Gastroesophageal sphincter (tissue), 4 donors: ENCODE measurements around the gene KRTAP10-2. TPM values are rescaled to one million over a fixed set of nuclear protein-coding genes. Genes with fewer than 3 reads are reported as not detected.

ENCODE experiments used
- ATAC-seq: fragments of 150-250 bp; one replicate; pipeline ENCODE4 v1.9.1; 2016; ENCODE audit warnings: mild to moderate bottlenecking, moderate library complexity
- H3K27ac ChIP-seq, 4 donors: fragments of 200-600 bp; sonication (generic) in 3 of 4; 1 replicate in 3 of 4; 2 replicates in 1 of 4; pipeline ENCODE4 v1.5.1; 2016 to 2019
- H3K27me3 ChIP-seq: fragments of 200-600 bp; sonication (generic); one replicate; pipeline ENCODE4 v1.5.1; 2019
- H3K36me3 ChIP-seq, 2 donors: fragments of 200-600 bp; sonication (generic); one replicate each; pipeline ENCODE4 v1.5.1; 2019; ENCODE audit warnings: control low read depth in 1 of 2
- H3K4me1 ChIP-seq, 3 donors: fragments of 200-600 bp; sonication (generic); 1 replicate in 2 of 3; 2 replicates in 1 of 3; pipeline ENCODE4 v1.5.1; 2016 to 2019; ENCODE audit warnings: control low read depth in 2 of 3
- H3K4me3 ChIP-seq, 2 donors: fragments of 200-600 bp; sonication (generic); one replicate each; pipeline ENCODE4 v1.5.1; 2019; ENCODE audit warnings: mild to moderate bottlenecking in 1 of 2, moderate library complexity in 1 of 2
- H3K9me3 ChIP-seq, 3 donors: fragments of 200-600 bp; sonication (generic); one replicate each; pipeline ENCODE4 v1.5.1; 2017 to 2019; ENCODE audit warnings: control low read depth in 2 of 3
- CTCF ChIP-seq, 4 experiments: fragments of 200-600 bp in 2 of 4; fragments of 450-650 bp in 2 of 4; sonication (generic) in 1 of 4; IDR thresholded peaks; one replicate each; pipeline ENCODE4 v1.5.1; 2017 to 2019; ENCODE audit warnings: antibody characterized with exemption in 4 of 4, mild to moderate bottlenecking in 2 of 4, moderate library complexity in 2 of 4
- EP300 ChIP-seq: sonication (generic); formaldehyde crosslinking; IDR thresholded peaks from one replicate; pipeline ENCODE4 v1.6.1; 2017; ENCODE audit warnings: antibody characterized with exemption, mild to moderate bottlenecking
- POLR2A ChIP-seq, 2 donors: fragments of 450-650 bp; IDR thresholded peaks; one replicate each; pipeline ENCODE4 v1.6.1; 2017; ENCODE audit warnings: antibody characterized with exemption in 2 of 2, mild to moderate bottlenecking in 2 of 2, moderate library complexity in 1 of 2
- POLR2AphosphoS5 ChIP-seq: sonication (generic); formaldehyde crosslinking; IDR thresholded peaks from one replicate; pipeline ENCODE4 v1.6.1; 2017; ENCODE audit warnings: antibody characterized with exemption
- WGBS, 2 donors: methylation state at CpG; one replicate each; pipeline ENCODE4 v1.1.5; 2018; ENCODE audit warnings: low coverage in 1 of 2; 5-methylcytosine and 5-hydroxymethylcytosine counted together
- total RNA-seq, 4 donors: library from RNA; depleted of rRNA; stranded (reverse); fragments of >200 nt; gene quantifications; one replicate each; pipeline ENCODE4 v1.1.0, GENCODE V29; 2016

KRTAP10-2 gene
- total RNA-seq, 4 donors from 2014 or later = not detected

- 75 to 80% methylated on average over 5 to 9 of the region's 11 CpGs for WGBS, 2 donors
- H3K27ac ChIP-seq = no peak overlapping the region
- no peak overlapping the region for H3K4me3 ChIP-seq
- H3K4me1 ChIP-seq = no peaks in the 10 kb centered on the region
- peaks cover 17% of the 10 kb centered on the region for H3K27me3 ChIP-seq
- no peak for TF ChIP-seq POLR2AphosphoS5
- no peak for TF ChIP-seq POLR2A (IDR thresholded peaks at IDR 0.05)
- no peak for TF ChIP-seq CTCF (IDR thresholded peaks at IDR 0.05)
- no peak for TF ChIP-seq EP300
- no peaks in the 10 kb centered on the region for H3K36me3 ChIP-seq
- H3K9me3 ChIP-seq = peaks cover 0 to 25% (median 0%) of the 10 kb centered on the region in 3 donors
- no peak for ATAC-seq
These were observed 10.5 kb downstream of the KRTAP10-2 start for GRCh38 chr21:44540741-44541288.

DNA sequence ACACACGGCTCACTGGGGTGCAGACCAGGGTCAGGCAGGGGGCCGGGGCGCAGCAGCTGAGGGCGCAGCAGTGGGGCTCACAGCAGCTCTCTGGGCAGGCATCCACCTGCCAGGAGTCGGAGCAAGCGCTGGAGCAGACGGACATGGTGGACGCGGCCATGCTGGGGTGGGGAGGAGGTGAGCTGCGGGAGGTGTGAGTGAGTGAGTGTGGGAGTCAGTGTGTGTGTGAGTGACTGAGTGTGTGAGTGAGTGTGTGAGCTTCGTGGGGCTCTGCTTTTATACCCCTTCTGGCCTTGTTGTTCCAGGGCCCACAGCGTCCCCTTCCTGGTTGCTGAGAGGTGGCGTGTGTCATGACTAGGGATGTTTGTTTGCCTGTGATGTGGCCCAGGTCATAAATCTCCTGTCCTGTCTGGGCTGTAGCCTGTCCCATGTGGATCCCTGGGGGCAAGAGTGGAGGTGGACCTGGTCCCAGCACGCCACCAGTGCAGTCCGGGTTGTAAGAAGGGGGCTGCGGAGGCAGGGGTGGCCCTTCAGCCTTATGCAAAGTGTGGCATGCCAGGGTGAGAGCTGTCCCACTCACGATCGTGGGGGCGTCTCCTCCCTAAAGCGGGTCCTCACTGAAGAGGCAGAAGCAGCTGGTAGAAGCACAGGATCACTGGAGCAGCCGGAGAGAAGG is 11.2 kb downstream of the KRTAP10-2 start, which contains the start of gene KRTAP10-1:
TSS of gene KRTAP10-1 (minus strand) at position 205 of the 676 bp plus-strand sequence. CDS start at position 160, 45 bp downstream.
- Histone ChIP-seq H3K27ac (no peak within 1 kb of the TSS), H3K4me1 (no peaks in the 10 kb centered on the region), H3K27me3 (peaks cover 17% of the 10 kb centered on the region), H3K36me3 (no peaks in the 10 kb centered on the region), H3K9me3 (peaks cover 0 to 23% (median 0%) of the 10 kb centered on the region in 3 donors), H3K4me3 (no peak within 1 kb of the TSS)
- no peak for TF ChIP-seq POLR2A (IDR thresholded peaks at IDR 0.05)
- no peak for TF ChIP-seq EP300
- ATAC-seq = no peak
- 54 to 63% methylated on average over 8 to 18 of the region's 21 CpGs for WGBS, 2 donors

GRCh38 chr21:44539046-44539445 is 12.3 kb downstream of the KRTAP10-2 start:
- TF ChIP-seq EP300 (no peak), POLR2AphosphoS5 (no peak)
- no peak for ATAC-seq
- Histone ChIP-seq H3K36me3 (no peaks in the 10 kb centered on the region), H3K27me3 (peaks cover 17% of the 10 kb centered on the region), H3K4me3 (no peak overlapping the region), H3K9me3 (peaks cover 0 to 23% (median 0%) of the 10 kb centered on the region in 3 donors), H3K4me1 (no peaks in the 10 kb centered on the region), H3K27ac (no peak overlapping the region)
- WGBS, 2 donors = 72% methylated on average over 5 of the region's 14 CpGs; no CpG with 5 or more reads in 1 of the 2 donors

DNA sequence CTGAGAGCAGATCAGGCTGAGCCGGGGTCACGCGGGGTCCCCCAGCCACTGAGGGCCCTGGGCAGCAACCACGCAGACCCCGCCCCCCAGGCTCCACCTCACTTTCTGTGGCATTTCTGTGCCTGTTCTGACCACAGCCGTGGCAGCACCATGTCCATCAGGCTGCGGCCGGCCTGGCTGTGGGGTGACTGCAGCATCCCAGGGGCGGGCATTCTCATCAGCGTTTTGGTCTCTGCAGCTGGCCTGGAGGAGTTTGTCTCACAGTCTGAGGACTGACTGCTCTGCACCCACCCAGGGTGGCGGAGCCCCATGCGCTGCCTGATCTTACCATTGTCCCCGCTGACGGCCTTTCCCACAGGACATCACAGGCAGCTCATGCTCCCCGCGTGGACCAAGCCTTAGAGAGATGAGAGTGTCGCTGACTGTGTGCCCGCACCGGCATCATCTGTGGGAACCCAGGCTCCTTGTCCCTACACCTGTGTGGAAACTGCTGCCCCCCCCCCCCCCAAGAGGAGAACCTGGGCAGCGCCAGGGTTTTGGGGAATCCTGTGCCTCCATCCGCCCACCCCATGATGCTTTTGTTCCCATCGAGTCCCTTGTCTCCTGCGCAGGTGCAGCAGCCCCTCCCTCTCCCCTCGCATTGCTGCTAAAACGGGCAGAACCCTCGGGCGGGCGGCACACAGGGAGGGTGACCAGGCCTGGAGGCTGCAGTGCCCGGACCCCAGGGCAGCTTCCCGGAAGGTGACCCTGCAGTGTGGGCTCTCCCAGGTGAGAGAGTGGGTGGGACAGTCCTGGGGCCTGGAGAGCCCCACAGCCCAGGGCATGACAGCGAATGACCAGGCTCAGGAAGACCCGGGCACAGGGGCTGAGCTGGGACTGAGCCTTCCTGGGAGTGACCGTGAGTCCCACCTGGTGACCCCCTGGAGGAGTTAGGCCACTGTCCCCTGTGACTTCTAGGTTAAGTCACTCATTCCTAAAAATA is 13.1 kb downstream of the KRTAP10-2 start:
- no peak for TF ChIP-seq EP300
- no peak for TF ChIP-seq POLR2A (IDR thresholded peaks at IDR 0.05)
- TF ChIP-seq CTCF (IDR thresholded peaks at IDR 0.05) = no peak
- TF ChIP-seq POLR2AphosphoS5 = no peak
- ATAC-seq = no peak
- Histone ChIP-seq H3K4me1 (no peaks in the 10 kb centered on the region), H3K9me3 (peaks cover 0 to 17% (median 0%) of the 10 kb centered on the region in 3 donors), H3K27ac (no peak overlapping the region), H3K36me3 (no peaks in the 10 kb centered on the region), H3K4me3 (no peak overlapping the region), H3K27me3 (peaks cover 23% of the 10 kb centered on the region)
- 100% methylated on average over 1 of the region's 33 CpGs; no CpG with 5 or more reads in 1 of the 2 donors for WGBS, 2 donors

DNA sequence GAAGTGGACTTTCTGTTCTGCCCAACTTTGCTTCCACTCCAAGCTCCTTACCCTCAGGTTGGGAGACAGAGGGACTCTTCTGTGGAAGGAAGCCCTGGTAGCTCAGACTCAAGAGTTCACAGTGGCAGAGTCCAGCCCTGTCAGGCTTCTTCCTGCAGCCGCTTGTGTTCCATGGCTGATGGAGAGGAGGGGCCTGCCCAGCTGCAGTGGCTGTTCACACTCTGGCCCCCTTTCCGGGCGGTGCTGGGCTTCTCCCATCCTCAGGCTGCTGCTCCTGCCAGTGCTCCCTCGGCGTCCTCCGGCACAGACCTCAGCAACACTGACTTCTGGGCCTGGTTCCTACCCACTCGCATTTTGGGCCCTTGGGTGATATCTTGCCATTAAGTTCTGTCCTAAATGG is 15.3 kb downstream of the KRTAP10-2 start:
- 59 to 65% methylated on average over 6 to 7 of the region's 7 CpGs for WGBS, 2 donors
- Histone ChIP-seq H3K4me3 (no peak overlapping the region), H3K4me1 (no peaks in the 10 kb centered on the region), H3K27ac (no peak overlapping the region), H3K27me3 (peaks cover 44% of the 10 kb centered on the region), H3K9me3 (no peaks in the 10 kb centered on the region), H3K36me3 (no peaks in the 10 kb centered on the region)
- TF ChIP-seq EP300 (no peak), CTCF (IDR thresholded peaks at IDR 0.05) (no peak), POLR2AphosphoS5 (no peak), POLR2A (IDR thresholded peaks at IDR 0.05) (no peak)
- no peak for ATAC-seq
